ENCODE results near the gene RAB37. TPM values are rescaled to one million over a fixed set of nuclear protein-coding genes. Genes with fewer than 3 reads are reported as not detected.

RAB37 gene
- total and polyA plus RNA-seq, 11 donors: 0.76 to 3.6 (median 1.7) TPM

- WGBS, 4 donors: 76 to 85% (median 81%) methylated on average over 15 of the region's 15 CpGs
- Histone ChIP-seq H3K36me3 (no peaks in the 10 kb centered on the region), H3K27me3 (peaks cover 0 to 15% (median 4%) of the 10 kb centered on the region in 9 donors), H3K4me1 (peaks cover 0 to 17% (median 0%) of the 10 kb centered on the region in 12 donors), H3K27ac (no peak overlapping the region), H3K4me3 (no peak overlapping the region), H3K9me3 (no peaks in the 10 kb centered on the region)
- intact Hi-C loops (cut with DNase I): loop anchor here in 1 of 10 donors (10.0 kb wide), 1 partner anchor 55 kb away; no protein-coding TSS in a partner anchor
- TF ChIP-seq CTCF (IDR thresholded peaks at IDR 0.05) (no peak), POLR2A (IDR thresholded peaks at IDR 0.05) (no peak)
- DNase-seq (no peak), ATAC-seq (no peak)
Measured at GRCh38 chr17:74729866-74730265, 7.2 kb upstream of the RAB37 start.

GRCh38 chr17:74730491-74731346, 6.3 kb upstream of the RAB37 start:
- WGBS, 4 donors: 73 to 82% (median 74%) methylated on average over 9 to 16 of the region's 16 CpGs

GRCh38 chr17:74731347-74731605, 5.8 kb upstream of the RAB37 start:
- Histone ChIP-seq H3K27ac (no peak overlapping the region), H3K4me3 (no peak overlapping the region), H3K4me1 (peaks cover 0 to 19% (median 0%) of the 10 kb centered on the region in 12 donors), H3K36me3 (no peaks in the 10 kb centered on the region), H3K27me3 (peaks cover 0 to 17% (median 7%) of the 10 kb centered on the region in 9 donors), H3K9me3 (no peaks in the 10 kb centered on the region)
- DNase-seq: no peak
- ATAC-seq: no peak
- TF ChIP-seq CTCF (IDR thresholded peaks at IDR 0.05) (no peak), POLR2A (IDR thresholded peaks at IDR 0.05) (no peak)
- intact Hi-C loops (cut with DNase I): no loop called here
- whole genome bisulfite sequencing, 4 donors: 55 to 78% (median 64%) methylated on average over 2 to 4 of the region's 4 CpGs

More at GRCh38 chr17:74730491-74731346, 6.3 kb upstream of the RAB37 start:
- Histone ChIP-seq H3K27ac (no peak overlapping the region), H3K27me3 (peaks cover 0 to 15% (median 5%) of the 10 kb centered on the region in 9 donors), H3K4me1 (peaks cover 0 to 17% (median 0%) of the 10 kb centered on the region in 12 donors), H3K9me3 (no peaks in the 10 kb centered on the region), H3K4me3 (no peak overlapping the region), H3K36me3 (no peaks in the 10 kb centered on the region)
- DNase-seq: no peak
- TF ChIP-seq POLR2A (IDR thresholded peaks at IDR 0.05): no peak
- TF ChIP-seq CTCF (IDR thresholded peaks at IDR 0.05): no peak
- ATAC-seq: peak in 2 of 4 donors; percentile 16 to 36
- intact Hi-C loops (cut with DNase I): no loop called here

GRCh38 chr17:74732042-74732867, 4.8 kb upstream of the RAB37 start:
- DNase-seq: no peak
- TF ChIP-seq CTCF (IDR thresholded peaks at IDR 0.05) (no peak), POLR2A (IDR thresholded peaks at IDR 0.05) (no peak)
- Histone ChIP-seq H3K27ac (no peak overlapping the region), H3K9me3 (no peaks in the 10 kb centered on the region), H3K27me3 (peaks cover 2 to 26% (median 14%) of the 10 kb centered on the region in 9 donors), H3K4me3 (no peak overlapping the region), H3K4me1 (peaks cover 0 to 28% (median 7%) of the 10 kb centered on the region in 12 donors), H3K36me3 (no peaks in the 10 kb centered on the region)
- intact Hi-C loops (cut with DNase I): no loop called here
- no peak for ATAC-seq
- WGBS, 4 donors: 73 to 81% (median 76%) methylated on average over 12 of the region's 12 CpGs
